ENCODE data around the gene APC.

- TF ChIP-seq, protein P1, sequence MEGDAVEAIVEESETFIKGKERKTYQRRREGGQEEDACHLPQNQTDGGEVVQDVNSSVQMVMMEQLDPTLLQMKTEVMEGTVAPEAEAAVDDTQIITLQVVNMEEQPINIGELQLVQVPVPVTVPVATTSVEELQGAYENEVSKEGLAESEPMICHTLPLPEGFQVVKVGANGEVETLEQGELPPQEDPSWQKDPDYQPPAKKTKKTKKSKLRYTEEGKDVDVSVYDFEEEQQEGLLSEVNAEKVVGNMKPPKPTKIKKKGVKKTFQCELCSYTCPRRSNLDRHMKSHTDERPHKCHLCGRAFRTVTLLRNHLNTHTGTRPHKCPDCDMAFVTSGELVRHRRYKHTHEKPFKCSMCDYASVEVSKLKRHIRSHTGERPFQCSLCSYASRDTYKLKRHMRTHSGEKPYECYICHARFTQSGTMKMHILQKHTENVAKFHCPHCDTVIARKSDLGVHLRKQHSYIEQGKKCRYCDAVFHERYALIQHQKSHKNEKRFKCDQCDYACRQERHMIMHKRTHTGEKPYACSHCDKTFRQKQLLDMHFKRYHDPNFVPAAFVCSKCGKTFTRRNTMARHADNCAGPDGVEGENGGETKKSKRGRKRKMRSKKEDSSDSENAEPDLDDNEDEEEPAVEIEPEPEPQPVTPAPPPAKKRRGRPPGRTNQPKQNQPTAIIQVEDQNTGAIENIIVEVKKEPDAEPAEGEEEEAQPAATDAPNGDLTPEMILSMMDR (IDR thresholded peaks at IDR 0.05) = no peak
- no peak for TF ChIP-seq POLR2A (IDR thresholded peaks at IDR 0.05)
Observed at GRCh38 chr5:112857866-112858265, 120.2 kb downstream of the APC start.

Measured in body of pancreas (tissue), 4 donors.